ENCODE data around the gene SELL. TPM values are rescaled to one million over a fixed set of nuclear protein-coding genes. Genes with fewer than 3 reads are reported as not detected.
"Not testable (repeated sequence)": the region's sequence is repeated elsewhere in the genome, so short reads cannot be mapped to it uniquely, and the experiment has no call there.

Gene SELL
- total and polyA plus RNA-seq, 2 of the 8 experiments (the other 6 are each of a cell fraction or from before 2014, with no cell fraction given): not detected

- H3K56ac ChIP-seq (replicated peaks; ENCODE audit: insufficient read length, low read depth, low read length); H3K4me1 ChIP-seq (replicated peaks in 1 of 4; ENCODE audit: control insufficient read depth in 3 of 4, insufficient read depth in 4 of 4, low read length in 3 of 4); H3K27ac ChIP-seq (ENCODE audit: low read depth, low read length); H2AK5ac ChIP-seq (ENCODE audit: low read depth, low read length); H3K79me2 ChIP-seq (ENCODE audit: control insufficient read depth in 1 of 2, insufficient read depth in 2 of 2, low read length in 2 of 2); H3K18ac ChIP-seq (ENCODE audit: extremely low read depth, low read length); H2BK12ac ChIP-seq (ENCODE audit: low read depth, low read length); H2AFZ ChIP-seq (ENCODE audit: low read length); H2BK5ac ChIP-seq (ENCODE audit: low read depth, low read length); H3K14ac ChIP-seq (ENCODE audit: insufficient read length); H3K4me2 ChIP-seq (ENCODE audit: insufficient read depth in 1 of 2, low read depth in 2 of 2, low read length in 2 of 2); H2BK120ac ChIP-seq (replicated peaks; ENCODE audit: low read depth, low read length); H3K4me3 ChIP-seq (ENCODE audit: extremely low read depth in 1 of 4, insufficient read depth in 2 of 4, low read depth in 3 of 4, low read length in 4 of 4); POLR2A ChIA-PET (ENCODE audit: partially characterized antibody); H3K23me2 ChIP-seq (ENCODE audit: low read depth, low read length); H2BK15ac ChIP-seq (ENCODE audit: low read length); FAIRE-seq; H4K5ac ChIP-seq (ENCODE audit: insufficient read length, low read depth, low read length); H3K23ac ChIP-seq (ENCODE audit: insufficient read length); H3K79me1 ChIP-seq (ENCODE audit: low read depth, low read length); H3K36me3 ChIP-seq (ENCODE audit: control insufficient read depth in 2 of 4, insufficient read depth in 4 of 4, low read length in 3 of 4); H3K9ac ChIP-seq (replicated peaks in 1 of 4; ENCODE audit: extremely low read depth in 1 of 4, low read depth in 3 of 4, low read length in 3 of 4); H4K8ac ChIP-seq (ENCODE audit: extremely low read depth, insufficient read depth, low read length); H2BK20ac ChIP-seq (ENCODE audit: low read length); H4K91ac ChIP-seq (replicated peaks; ENCODE audit: insufficient read length, low read length); H4K20me1 ChIP-seq (replicated peaks in 1 of 2; ENCODE audit: control insufficient read depth in 1 of 2, insufficient read depth in 2 of 2, low read length in 2 of 2); H3K9me3 ChIP-seq (ENCODE audit: insufficient read depth in 2 of 2, low read depth in 1 of 2, low read length in 1 of 2); DNase-seq (ENCODE audit: low read depth in 1 of 2, low spot score in 2 of 2); H3K4ac ChIP-seq (replicated peaks; ENCODE audit: insufficient read length, low read depth, low read length): not testable (repeated sequence)
- peaks cover 54 to 80% (median 64%) of the 10 kb centered on the region in 4 experiments for H3K27me3 ChIP-seq (replicated peaks in 1 of 4; ENCODE audit: control insufficient read depth in 3 of 4, extremely low read depth in 1 of 4, insufficient read depth in 3 of 4, low read length in 3 of 4)
- CTCF ChIA-PET (ENCODE audit: partially characterized antibody): interaction anchor here (1.4 kb wide), 1 partner anchor 11 kb away, joined by 4 read pairs; no protein-coding TSS in a partner anchor
- WGBS, 2 experiments (ENCODE audit: extremely low coverage in 1 of 2, insufficient coverage in 1 of 2, insufficient read length in 1 of 2, insufficient replicate concordance in 2 of 2, low coverage in 1 of 2, low lambda C conversion rate in 2 of 2, missing lambda C conversion rate in 1 of 2): 82% methylated on average over 4 of the region's 4 CpGs; no CpG with 5 or more reads in 1 of the 2 experiments
Measured at GRCh38 chr1:169683168-169683567, 28.3 kb downstream of the SELL start.

Measured in H1 (cell line).